ENCODE measurements around the gene CASP2. TPM values are rescaled to one million over a fixed set of nuclear protein-coding genes. Genes with fewer than 3 reads are reported as not detected.

The CASP2 gene
- total and polyA plus RNA-seq, 10 of the 15 experiments (the other 5 are each of a cell fraction or from before 2014, with no cell fraction given): 12.1 to 60.4 (median 26.2) TPM

DNA sequence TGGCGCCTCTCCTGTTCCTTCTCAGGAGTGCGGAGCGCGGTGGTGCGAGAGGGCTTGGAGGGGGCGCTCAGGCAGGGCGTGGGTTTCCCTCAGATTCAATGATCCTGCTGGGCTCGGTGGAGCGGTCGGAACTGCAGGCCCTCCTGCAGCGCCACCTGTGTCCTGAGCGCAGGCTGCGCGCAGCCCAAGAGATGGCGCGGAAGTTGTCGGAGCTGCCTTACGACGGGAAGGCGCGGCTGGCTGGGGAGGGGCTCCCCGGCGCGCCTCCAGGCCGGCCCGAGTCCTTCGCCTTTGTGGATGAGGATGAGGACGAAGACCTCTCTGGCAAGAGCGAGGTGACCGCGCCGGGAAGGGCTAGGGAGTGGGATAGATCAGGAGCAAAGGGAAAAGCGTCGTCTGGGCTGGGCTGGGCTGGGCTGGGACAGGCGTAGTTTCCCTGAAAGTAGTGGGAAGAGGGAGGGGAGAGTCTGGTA is 57.3 kb downstream of the CASP2 start (continued):
- TF ChIP-seq RAD21 (IDR thresholded peaks at IDR 0.05; ENCODE audit: insufficient read depth, low read depth, low read length) (peak; percentile 17; the same call in 1 of the 2 replicates), SIX5 (IDR thresholded peaks at IDR 0.05; ENCODE audit: low read depth, low read length, severe bottlenecking) (no peak), YY1 (IDR thresholded peaks at IDR 0.05; ENCODE audit: low read depth, low read length) (no peak)

DNA sequence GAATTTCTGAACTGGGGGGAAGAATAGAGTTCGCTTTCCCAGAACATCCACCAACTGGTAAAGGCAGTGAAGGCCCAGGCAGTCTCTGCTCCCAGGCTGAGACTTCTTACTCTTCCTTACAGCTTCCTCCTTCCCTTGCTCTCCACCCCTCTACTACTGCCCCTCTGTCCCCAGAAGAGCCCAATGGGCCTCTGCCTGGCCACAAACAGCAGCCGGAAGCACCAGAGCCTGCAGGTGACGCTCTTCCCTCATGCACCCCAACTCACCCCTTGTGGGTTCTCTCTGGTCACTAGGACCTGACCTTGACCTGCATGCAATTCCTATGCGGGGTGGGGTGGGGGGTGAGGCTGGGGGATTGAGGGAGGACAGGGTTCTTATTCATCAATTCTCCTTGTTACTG is 57.9 kb downstream of the CASP2 start:
- Histone ChIP-seq H3K27ac (ENCODE audit: control insufficient read depth, insufficient read depth) (no peak overlapping the region), H3K9me3 (replicated peaks; ENCODE audit: control insufficient read depth, insufficient read depth, low read length) (no peaks in the 10 kb centered on the region), H3K4me3 (no peak overlapping the region), H3K4me2 (ENCODE audit: control insufficient read depth, insufficient read depth) (no peak overlapping the region), H3K27me3 (replicated peaks in 1 of 2; ENCODE audit: control insufficient read depth in 2 of 2, insufficient read depth in 2 of 2, low read length in 1 of 2) (peaks cover 2 to 10% of the 10 kb centered on the region in 2 experiments; a peak in 3 of 4 replicates), H3K79me2 (ENCODE audit: control insufficient read depth, insufficient read depth, low read length) (no peaks in the 10 kb centered on the region), H3K36me3 (ENCODE audit: control insufficient read depth in 2 of 2, insufficient read depth in 2 of 2, low read length in 1 of 2) (no peaks in the 10 kb centered on the region), H3K4me1 (ENCODE audit: control insufficient read depth, insufficient read depth, low read length) (no peaks in the 10 kb centered on the region), H4K20me1 (ENCODE audit: control insufficient read depth, insufficient read depth) (no peaks in the 10 kb centered on the region), H2AFZ (ENCODE audit: control insufficient read depth, low read depth, low read length) (no peak overlapping the region), H3K9ac (ENCODE audit: control insufficient read depth, insufficient read depth, low read length) (no peak overlapping the region)
- no peak for DNase-seq (ENCODE audit: low read depth, low spot score)
- ChIA-PET CTCF (interaction anchor here (1.5 kb wide), 2 partner anchors 12 to 106 kb away, joined by 4 to 7 read pairs; no protein-coding TSS in a partner anchor), RAD21 (ENCODE audit: unreplicated experiment) (no interaction called here), SMC1A (ENCODE audit: uncharacterized antibody, unreplicated experiment) (no interaction called here), POLR2A (no interaction called here)
- BruUV-seq (replicated peaks): no TSS peak
- intact Hi-C loops (cut with micrococcal nuclease; ENCODE audit: unreplicated experiment) (no loop called here), in situ Hi-C loops (cut with MboI) (no loop called here)
- WGBS (ENCODE audit: insufficient coverage, insufficient replicate concordance, low lambda C conversion rate, missing lambda C conversion rate): 57% methylated on average over 4 of the region's 4 CpGs
- TF ChIP-seq TBL1XR1 (IDR thresholded peaks at IDR 0.05; ENCODE audit: low read depth, low read length): no peak
- TF ChIP-seq EED (IDR thresholded peaks at IDR 0.05; ENCODE audit: low read depth): no peak
- no peak for TF ChIP-seq NBN (IDR thresholded peaks at IDR 0.05)
- TF ChIP-seq RB1 (IDR thresholded peaks at IDR 0.05; ENCODE audit: borderline replicate concordance): no peak
- TF ChIP-seq HDAC6 (IDR thresholded peaks at IDR 0.05; ENCODE audit: unreplicated experiment): no peak
- TF ChIP-seq NR2C1 (IDR thresholded peaks at IDR 0.05): no peak
- TF ChIP-seq HDAC2 (IDR thresholded peaks at IDR 0.05): no peak
- TF ChIP-seq, protein P1, sequence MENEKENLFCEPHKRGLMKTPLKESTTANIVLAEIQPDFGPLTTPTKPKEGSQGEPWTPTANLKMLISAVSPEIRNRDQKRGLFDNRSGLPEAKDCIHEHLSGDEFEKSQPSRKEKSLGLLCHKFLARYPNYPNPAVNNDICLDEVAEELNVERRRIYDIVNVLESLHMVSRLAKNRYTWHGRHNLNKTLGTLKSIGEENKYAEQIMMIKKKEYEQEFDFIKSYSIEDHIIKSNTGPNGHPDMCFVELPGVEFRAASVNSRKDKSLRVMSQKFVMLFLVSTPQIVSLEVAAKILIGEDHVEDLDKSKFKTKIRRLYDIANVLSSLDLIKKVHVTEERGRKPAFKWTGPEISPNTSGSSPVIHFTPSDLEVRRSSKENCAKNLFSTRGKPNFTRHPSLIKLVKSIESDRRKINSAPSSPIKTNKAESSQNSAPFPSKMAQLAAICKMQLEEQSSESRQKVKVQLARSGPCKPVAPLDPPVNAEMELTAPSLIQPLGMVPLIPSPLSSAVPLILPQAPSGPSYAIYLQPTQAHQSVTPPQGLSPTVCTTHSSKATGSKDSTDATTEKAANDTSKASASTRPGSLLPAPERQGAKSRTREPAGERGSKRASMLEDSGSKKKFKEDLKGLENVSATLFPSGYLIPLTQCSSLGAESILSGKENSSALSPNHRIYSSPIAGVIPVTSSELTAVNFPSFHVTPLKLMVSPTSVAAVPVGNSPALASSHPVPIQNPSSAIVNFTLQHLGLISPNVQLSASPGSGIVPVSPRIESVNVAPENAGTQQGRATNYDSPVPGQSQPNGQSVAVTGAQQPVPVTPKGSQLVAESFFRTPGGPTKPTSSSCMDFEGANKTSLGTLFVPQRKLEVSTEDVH (IDR thresholded peaks at IDR 0.05; ENCODE audit: low read depth, partially characterized antibody): no peak
- TF ChIP-seq KLF5 (IDR thresholded peaks at IDR 0.05; ENCODE audit: partially characterized antibody): no peak
- no peak for TF ChIP-seq SMARCA5 (IDR thresholded peaks at IDR 0.05)
- FAIRE-seq: no peak
- ATAC-seq: no peak
